CD4-positive, alpha-beta T cell treated with Interleukin-6 at 100 ng/mL for 8 hours (primary cell): ENCODE measurements around the gene DDB1.

Experiments used
- DNase-seq: peaks from one replicate; pipeline ENCODE4 v3.0.0-alpha.2; 2020; ENCODE audit warnings: mixed read lengths, low spot score

DDB1 gene

GRCh38 chr11:61332797-61333549, at the start of gene DDB1, which contains the start of gene TKFC:
Gene DDB1 (minus strand): TSS chr11:61333105. CDS start chr11:61332968, 137 bp downstream.
Gene TKFC (plus strand): TSS chr11:61333228. CDS start chr11:61334729, 1,501 bp downstream.
- DNase-seq, result peak; percentile 97

- no peak for DNase-seq
Measured at GRCh38 chr11:61380884-61381283, 48.0 kb upstream of the DDB1 start.

- no peak for DNase-seq
Measured at GRCh38 chr11:61378713-61379313, 45.9 kb upstream of the DDB1 start.

DNA sequence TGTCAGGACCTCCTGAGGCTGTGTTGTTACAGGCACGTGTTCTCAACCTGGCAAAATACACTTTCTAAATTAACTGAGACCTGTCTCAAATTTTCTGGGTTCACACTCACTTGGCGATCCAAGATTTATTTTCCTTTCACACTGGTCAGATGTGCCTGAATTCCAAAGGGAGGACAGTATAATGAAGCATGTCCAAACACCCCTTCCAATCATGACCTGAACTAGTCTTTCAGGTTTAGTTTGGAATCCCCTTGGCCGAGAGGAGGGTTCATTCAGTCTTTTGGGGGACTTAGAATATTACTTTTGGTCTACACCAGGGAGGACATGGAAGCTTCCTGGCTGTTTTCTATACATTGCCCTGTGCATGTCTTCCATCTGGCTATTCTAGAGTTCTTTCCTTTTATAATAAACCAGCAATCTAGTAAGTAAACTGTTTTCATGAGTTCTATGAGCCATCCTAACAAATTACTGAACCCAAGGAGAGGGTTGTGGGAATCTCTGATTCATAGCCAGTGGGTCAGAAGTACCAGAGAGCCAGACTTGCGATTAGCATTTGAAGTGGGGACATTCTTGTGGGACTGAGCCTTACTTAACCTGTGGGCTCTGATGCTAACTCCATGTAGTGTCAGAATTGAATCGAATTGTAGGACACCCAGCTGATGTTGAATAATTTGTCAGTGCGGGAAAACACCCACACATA, 44.7 kb upstream of the DDB1 start:
- no peak for DNase-seq

DNA sequence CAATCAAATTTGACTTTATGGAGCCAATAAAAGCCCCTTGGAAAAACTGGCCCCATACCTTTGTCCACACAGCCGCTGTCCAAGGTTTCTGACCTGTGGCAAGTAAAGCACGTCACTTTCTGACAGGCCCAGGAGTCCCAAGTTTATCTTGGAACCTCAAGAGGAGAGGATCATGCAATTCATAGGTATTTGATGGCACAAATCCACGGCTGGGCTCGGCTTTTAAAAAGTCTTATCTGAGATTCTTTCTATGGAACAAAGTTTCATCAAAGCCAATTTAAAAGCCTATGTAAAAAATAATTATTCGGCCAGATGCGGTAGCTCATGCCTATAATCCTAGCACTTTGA, 42.8 kb upstream of the DDB1 start:
- no peak for DNase-seq

DNA sequence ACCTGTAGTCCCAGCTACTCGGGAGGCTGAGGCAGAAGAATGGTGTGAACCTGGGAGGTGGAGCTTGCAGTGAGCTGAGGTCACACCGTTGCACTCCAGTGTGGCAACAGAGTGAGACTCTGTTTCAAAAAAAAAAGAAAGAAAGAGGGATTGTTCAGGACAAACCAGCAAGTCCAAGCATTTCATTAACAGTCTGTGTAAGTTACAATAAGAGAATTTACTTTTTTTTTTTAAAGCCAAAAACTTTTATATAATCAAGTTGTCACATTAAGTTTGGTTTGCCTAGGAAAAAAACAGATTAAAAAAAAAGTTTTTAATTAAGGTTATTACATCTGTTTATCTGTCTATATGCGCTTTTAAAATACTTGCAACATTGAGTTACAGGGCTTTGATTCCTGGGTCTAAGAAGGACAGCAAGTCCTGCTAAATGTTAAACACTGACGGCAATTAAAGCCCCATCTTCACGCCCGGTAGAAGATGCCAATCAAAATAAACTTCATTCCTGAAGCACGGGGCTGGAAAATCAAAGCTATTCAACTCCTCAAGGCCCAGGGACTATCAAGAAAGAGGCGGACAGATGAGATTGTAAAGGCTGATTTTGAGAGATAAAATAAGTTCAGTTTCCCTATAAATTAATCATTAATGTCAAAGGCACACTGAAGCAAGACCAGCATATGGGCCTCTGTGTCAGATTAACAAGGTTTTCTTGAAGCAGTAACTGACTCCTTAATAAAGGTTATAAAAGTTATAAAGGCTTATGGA, 39.9 kb upstream of the DDB1 start:
- DNase-seq, result no peak

GRCh38 chr11:61370349-61371005, 37.6 kb upstream of the DDB1 start:
- DNase-seq, result no peak

DNA sequence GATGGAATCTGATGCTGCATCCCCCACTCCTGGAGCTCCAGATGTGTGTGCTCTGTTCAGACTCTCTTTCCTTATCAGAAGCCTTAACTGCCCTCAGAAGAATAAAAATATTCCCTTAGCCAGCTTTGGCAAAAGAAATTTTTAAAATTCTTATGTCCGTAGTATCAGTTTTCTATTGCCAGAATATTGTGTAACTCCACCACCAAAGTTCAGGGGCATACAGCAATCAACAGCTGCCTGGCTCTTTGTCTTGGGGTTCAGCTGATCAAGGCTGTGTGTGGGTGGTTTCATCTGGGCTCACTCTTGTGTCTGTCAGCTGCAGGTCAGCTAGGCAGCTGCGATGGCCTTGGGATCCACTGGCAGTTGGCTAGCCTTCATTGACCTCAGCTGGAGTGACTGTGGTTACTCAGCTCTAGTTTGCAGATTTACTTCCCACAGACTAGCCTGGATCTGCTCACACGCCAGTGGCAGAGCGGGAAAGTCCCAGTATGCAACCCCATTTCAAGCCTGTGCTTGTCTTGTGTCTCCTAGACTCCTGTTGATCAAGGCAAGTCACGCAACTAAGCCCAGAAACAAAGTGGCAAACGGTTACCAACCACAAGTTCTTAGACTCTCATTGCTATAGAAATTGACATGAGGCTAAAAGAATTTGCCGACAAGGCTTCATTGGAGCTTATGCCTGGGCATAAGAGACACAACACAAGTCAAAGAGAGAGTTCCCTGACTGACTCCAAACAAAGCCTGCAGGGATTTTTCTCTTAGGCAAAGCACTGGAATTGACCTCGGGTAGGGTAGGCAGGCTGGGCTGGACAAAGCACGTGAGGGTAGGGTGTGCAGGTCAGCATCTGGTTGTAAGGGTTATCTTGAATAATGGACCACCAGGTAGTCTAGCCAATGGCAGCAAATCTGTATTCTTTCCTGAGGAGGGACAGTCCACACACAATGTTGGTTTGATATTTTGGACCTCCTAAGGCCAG, 36.8 kb upstream of the DDB1 start:
- no peak for DNase-seq

- no peak for DNase-seq
Measured at GRCh38 chr11:61368646-61369045, 35.7 kb upstream of the DDB1 start.

- no peak for DNase-seq
Measured at GRCh38 chr11:61367406-61367805, 34.5 kb upstream of the DDB1 start.

DNA sequence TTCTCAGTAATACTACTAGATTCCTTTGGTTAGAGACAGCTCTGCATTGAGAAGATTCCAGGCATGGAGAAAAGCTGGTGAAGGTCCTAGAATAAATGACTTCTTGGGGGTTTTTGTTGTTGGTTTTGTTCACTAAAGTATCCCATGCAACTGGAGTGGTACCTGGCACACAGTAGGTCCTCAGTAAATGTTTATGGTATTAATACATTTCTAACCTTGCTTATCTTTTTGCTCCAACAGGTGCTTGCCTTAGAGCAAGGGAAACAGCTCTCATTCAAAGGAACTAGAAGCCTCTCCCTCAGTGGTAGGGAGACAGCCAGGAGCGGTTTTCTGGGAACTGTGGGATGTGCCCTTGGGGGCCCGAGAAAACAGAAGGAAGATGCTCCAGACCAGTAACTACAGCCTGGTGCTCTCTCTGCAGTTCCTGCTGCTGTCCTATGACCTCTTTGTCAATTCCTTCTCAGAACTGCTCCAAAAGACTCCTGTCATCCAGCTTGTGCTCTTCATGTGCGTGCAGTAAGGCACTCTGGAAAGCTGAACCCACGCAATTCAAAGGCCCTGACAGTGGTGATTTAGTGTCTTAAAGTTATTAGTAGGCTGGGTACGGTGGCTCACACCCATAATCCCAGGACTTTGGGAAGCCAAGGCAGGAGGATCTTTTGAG, 31.2 kb upstream of the DDB1 start:
- no peak for DNase-seq

GRCh38 chr11:61362542-61362875, 29.6 kb upstream of the DDB1 start:
- DNase-seq, result peak; percentile 12

DNA sequence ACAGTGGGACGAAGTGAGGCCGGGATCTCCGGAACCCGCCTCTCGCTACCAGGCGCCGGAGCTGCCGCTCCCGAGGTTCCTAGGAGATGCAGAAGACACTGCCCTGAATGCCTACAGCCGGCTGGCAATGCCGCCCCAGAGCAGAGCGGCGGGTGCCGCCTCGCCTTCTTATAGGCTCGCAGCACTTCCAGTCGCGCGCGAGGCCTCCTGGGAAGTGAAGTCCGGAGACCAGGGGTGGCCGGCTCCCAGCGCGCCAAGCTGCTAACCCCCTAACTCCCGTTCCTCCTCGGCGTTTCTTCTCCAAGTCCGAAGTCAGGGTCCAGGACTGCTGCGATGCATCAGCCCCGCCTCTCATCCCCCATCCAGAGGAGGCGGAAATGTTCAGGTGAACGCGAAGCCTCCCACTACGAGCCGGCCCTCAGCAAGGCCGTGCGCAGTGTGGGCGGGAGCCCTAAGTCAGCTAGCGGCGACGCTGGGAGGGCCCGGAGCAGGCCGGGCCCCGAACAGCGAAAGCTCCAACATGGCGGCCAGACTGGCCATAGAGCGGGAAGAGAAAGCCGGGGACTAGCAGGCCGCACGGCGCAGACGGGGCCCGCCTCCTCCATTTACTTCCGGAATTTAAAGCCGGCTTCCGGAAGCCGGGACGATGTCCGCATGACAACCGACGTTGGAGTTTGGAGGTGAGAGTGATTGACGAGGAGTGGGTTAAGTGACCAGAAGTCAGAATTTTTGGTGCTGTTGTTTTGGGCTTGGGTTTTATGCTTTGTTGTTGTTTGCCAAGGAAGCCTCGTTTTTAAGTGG, 29.0 kb upstream of the DDB1 start, which contains the start of the genes CYB561A3 and TMEM138:
CYB561A3 (minus strand) TSS at position 142 of the 801 bp plus-strand sequence. CDS start 5,169 bp downstream, outside the sequence.
TMEM138 (plus strand) TSS at position 634 of the 801 bp plus-strand sequence. CDS start 2,017 bp downstream, outside the sequence.
- peak; percentile 86 for DNase-seq

- DNase-seq, result no peak
Measured at GRCh38 chr11:61361237-61361740, 28.4 kb upstream of the DDB1 start.

DNA sequence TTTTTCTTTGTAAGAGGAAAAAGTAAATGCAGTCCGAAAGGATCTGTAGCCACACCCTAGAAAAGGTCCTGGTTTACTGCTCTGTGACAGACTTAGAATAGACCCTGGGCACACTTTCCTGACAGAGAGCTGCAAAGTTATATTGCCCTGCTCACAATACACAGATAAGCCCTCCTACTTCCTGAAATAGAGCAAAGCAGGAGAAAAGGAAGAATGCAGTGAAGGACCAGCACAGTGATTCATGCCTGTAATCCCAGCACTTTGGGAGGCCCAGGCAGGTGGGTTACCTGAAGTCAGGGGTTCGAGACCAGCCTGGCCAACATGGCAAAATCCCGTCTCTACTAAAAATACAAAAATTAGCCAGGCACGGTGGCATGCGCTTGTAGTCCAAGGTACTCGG, 26.6 kb upstream of the DDB1 start:
- DNase-seq, result no peak

DNA sequence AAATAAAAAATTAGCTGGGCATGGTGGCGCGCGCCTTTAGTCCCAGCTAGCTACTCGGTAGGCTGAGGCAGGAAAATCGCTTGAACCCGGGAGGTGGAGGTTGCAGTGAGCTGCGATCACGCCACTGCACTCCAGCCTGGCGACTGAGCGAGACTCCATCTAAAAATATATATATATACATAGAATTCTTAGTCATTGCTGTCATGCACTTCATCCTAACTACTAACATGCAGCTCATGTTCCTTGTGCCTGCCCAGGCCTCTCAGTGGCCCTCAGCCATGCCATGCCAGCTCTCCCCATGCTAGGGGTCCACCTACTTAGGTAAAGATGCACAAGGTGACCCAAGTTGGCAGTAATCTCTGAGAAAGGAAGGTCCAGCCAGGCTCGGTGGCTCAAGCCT, 25.7 kb upstream of the DDB1 start:
- DNase-seq, result no peak

DNA sequence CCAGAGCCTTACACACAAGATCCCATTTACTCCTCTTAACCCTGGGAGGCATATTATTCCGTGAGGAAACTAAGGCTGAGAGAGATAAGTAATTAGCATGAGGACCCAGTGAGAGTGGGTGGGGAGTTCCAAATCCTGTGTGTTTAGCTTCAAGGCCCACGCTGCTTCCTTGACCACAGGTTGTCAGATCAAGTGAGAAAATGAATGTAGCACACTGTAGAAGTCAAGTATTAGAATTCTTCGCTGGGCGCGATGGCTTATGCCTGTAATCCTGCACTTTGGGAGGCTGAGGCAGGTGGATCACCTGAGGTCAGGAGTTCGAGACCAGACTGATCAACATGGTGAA, 25.0 kb upstream of the DDB1 start:
- DNase-seq, result no peak

- DNase-seq, result no peak
Measured at GRCh38 chr11:61357233-61357893, 24.5 kb upstream of the DDB1 start.
